Ishikawa (cell line): Measurements from ENCODE around the gene AP3B1.

Source experiments
- CEBPB ChIP-seq: IDR thresholded peaks from 2 replicates; pipeline ENCODE4 v1.6.1; 2012
- EGR1 ChIP-seq: IDR thresholded peaks from 2 replicates; pipeline ENCODE4 v1.6.1; 2012
- EP300 ChIP-seq: IDR thresholded peaks from 2 replicates; pipeline ENCODE4 v1.6.1; 2012; ENCODE audit warnings: borderline replicate concordance
- FOXM1 ChIP-seq: IDR thresholded peaks from 2 replicates; pipeline ENCODE4 v1.6.1; 2012; ENCODE audit warnings: low read depth, borderline replicate concordance
- NFIC ChIP-seq: IDR thresholded peaks from 2 replicates; pipeline ENCODE4 v1.6.1; 2012
- RAD21 ChIP-seq: IDR thresholded peaks from 2 replicates; pipeline ENCODE4 v1.6.1; 2012; ENCODE audit warnings: low read depth
- REST ChIP-seq: IDR thresholded peaks from 2 replicates; pipeline ENCODE4 v1.6.1; 2012; ENCODE audit warnings: low read depth, mild to moderate bottlenecking
- TAF1 ChIP-seq: IDR thresholded peaks from 2 replicates; pipeline ENCODE4 v1.6.1; 2012; ENCODE audit warnings: low read depth, mild to moderate bottlenecking
- TCF12 ChIP-seq: IDR thresholded peaks from 2 replicates; pipeline ENCODE4 v1.6.1; 2012; ENCODE audit warnings: low read depth
- TEAD4 ChIP-seq: IDR thresholded peaks from 2 replicates; pipeline ENCODE4 v1.6.1; 2012

DNA sequence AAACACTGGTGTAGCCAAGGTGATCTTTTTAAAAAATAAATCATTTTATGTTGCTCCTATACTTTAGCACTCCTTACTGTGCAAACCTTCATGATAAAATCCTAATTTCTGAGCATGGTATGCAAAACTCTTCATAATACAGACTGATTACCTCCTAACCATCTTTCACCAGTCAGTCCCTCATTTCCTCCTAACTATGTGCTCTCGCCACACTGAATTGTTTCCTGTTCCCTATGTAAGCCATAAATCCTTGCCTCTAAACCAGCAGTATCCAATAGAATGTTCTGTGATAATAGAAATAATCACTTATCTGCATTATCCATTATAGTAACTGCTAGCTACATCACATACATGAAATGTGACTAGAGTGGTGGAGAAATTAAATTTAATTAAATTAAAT is 10.7 kb downstream of the AP3B1 start:
- TF ChIP-seq FOXM1 (no peak), EP300 (no peak), RAD21 (no peak), TCF12 (no peak), TEAD4 (no peak), REST (no peak), EGR1 (no peak), TAF1 (no peak), CEBPB (no peak), NFIC (no peak)
